Measurements from ENCODE around the gene ZBTB40.

The ZBTB40 gene

DNA sequence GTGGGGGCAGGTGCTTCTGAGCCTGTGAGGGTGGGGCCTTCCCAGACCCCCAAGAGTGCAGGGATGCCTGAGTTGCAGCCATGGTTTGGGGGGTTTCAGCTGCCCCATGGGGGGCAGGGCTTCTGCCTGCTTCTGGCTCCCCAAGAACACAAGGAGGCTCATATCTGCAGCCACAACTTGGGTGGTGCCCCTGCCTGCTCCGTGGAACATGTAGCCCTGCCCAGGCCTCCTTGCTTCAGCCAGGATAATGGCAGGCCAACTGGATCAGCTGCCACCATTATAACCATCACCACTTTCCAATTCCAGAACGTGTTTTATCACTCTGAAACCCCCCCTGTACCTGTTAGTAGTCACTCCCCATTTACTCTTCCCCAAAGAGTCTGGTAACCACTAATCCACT lies 14.0 kb downstream of the ZBTB40 start:
- Histone ChIP-seq H3K4me1 (ENCODE audit: control insufficient read depth, insufficient read depth, low read length) (no peaks in the 10 kb centered on the region), H3K4me3 (ENCODE audit: insufficient read depth, low read depth, low read length) (no peak overlapping the region), H3K27me3 (ENCODE audit: control insufficient read depth, insufficient read depth, low read length, poor library complexity, severe bottlenecking) (no peaks in the 10 kb centered on the region), H3K36me3 (ENCODE audit: control insufficient read depth, insufficient read depth, low read length) (no peaks in the 10 kb centered on the region), H3K27ac (ENCODE audit: insufficient read depth, low read depth, low read length, poor library complexity, severe bottlenecking) (no peak overlapping the region), H3K9me3 (ENCODE audit: control insufficient read depth, low read length) (no peaks in the 10 kb centered on the region)
- WGBS, 2 experiments = 86 to 87% methylated on average over 2 of the region's 2 CpGs

DNA sequence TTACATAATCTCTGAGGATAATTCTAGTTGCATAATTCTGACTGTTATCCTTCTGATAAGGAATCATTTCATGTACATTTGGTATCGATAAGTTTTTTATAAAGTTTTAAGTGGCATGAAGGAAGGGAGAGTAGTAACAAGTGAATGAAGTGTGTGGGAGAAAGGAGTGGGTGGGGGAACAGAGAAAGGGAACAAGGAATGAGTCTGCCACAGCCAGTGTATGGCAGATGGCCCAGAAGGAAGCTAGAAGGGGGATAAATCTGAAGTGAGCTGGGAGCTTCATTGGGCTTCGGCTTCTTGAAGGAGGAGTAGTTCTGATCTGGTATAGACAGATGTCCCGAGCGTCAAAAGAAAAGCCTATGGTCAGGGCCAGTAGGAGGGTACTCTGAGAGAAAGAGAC lies 18.6 kb downstream of the ZBTB40 start:
- Histone ChIP-seq H3K27ac (ENCODE audit: insufficient read depth, low read depth, low read length, poor library complexity, severe bottlenecking) (no peak overlapping the region), H3K4me3 (ENCODE audit: insufficient read depth, low read depth, low read length) (no peak overlapping the region), H3K36me3 (ENCODE audit: control insufficient read depth, insufficient read depth, low read length) (no peaks in the 10 kb centered on the region), H3K9me3 (ENCODE audit: control insufficient read depth, low read length) (no peaks in the 10 kb centered on the region), H3K4me1 (ENCODE audit: control insufficient read depth, insufficient read depth, low read length) (no peaks in the 10 kb centered on the region), H3K27me3 (ENCODE audit: control insufficient read depth, insufficient read depth, low read length, poor library complexity, severe bottlenecking) (no peaks in the 10 kb centered on the region)
- 90 to 94% methylated on average over 4 of the region's 4 CpGs for WGBS, 2 experiments

DNA sequence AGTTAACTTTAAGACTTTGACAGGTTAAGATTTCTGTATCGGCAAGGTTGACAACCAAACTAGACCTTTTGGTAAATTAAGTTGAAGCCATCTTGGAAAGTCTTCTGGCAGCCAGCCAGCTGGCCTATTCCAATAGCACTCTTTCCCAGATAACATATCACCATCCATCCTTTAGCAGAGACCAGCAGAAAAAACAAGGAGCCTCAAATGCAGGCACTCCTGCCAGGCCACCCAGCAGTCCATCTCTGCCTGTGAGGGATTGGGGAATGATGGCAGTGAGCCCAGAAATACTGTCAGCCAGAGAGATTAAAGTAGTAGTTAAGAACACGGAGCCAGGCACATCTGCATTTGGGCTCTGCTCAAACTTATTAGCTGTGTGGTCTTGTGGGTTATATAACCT lies 19.4 kb downstream of the ZBTB40 start:
- Histone ChIP-seq H3K27ac (ENCODE audit: insufficient read depth, low read depth, low read length, poor library complexity, severe bottlenecking) (no peak overlapping the region), H3K9me3 (ENCODE audit: control insufficient read depth, low read length) (no peaks in the 10 kb centered on the region), H3K4me3 (ENCODE audit: insufficient read depth, low read depth, low read length) (no peak overlapping the region), H3K4me1 (ENCODE audit: control insufficient read depth, insufficient read depth, low read length) (no peaks in the 10 kb centered on the region), H3K27me3 (ENCODE audit: control insufficient read depth, insufficient read depth, low read length, poor library complexity, severe bottlenecking) (no peaks in the 10 kb centered on the region), H3K36me3 (ENCODE audit: control insufficient read depth, insufficient read depth, low read length) (no peaks in the 10 kb centered on the region)
- WGBS, 2 experiments = 92 to 94% methylated on average over 2 of the region's 2 CpGs

DNA sequence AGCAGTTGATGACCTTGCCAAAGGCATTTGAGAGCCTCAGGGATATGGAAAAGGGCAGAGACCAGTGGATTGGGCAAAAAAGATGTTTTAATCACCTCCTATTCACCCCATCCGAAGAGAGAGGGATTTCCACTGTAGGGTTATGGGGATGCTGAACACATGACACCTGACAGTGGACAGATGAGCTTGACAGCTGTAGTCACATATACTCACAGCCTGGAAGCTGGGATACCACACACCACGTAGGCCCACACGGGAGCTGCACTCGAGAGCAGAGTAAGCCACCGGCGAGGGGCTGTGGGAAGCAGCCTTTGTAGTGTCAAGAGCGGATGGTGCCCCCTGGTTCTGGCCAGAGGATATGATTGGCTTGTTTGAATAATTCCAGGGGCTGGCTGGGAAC lies 20.0 kb downstream of the ZBTB40 start:
- Histone ChIP-seq H3K36me3 (ENCODE audit: control insufficient read depth, insufficient read depth, low read length) (no peaks in the 10 kb centered on the region), H3K27ac (ENCODE audit: insufficient read depth, low read depth, low read length, poor library complexity, severe bottlenecking) (no peak overlapping the region), H3K9me3 (ENCODE audit: control insufficient read depth, low read length) (no peaks in the 10 kb centered on the region), H3K4me1 (ENCODE audit: control insufficient read depth, insufficient read depth, low read length) (no peaks in the 10 kb centered on the region), H3K4me3 (ENCODE audit: insufficient read depth, low read depth, low read length) (no peak overlapping the region), H3K27me3 (ENCODE audit: control insufficient read depth, insufficient read depth, low read length, poor library complexity, severe bottlenecking) (no peaks in the 10 kb centered on the region)
- 96% methylated on average over 7 of the region's 7 CpGs for WGBS, 2 experiments

DNA sequence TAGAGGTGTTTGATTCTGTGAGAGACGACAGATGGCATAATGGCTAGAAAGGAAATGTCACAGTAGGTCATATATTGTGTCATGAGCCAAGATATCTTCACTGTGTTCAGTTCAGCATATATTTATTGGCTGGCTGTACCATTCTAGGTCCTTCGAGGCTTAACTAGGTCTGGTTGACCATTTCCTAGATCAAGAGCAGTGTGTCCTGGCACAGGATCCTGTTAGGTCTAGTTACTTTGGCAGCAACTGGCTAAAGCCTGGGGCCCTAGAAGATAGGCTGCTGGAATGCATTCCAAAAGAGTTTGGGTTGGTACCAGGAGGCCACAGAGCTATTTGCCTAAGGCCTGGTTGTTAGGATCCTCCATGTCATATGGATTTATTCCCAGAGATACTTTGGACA lies 20.9 kb downstream of the ZBTB40 start:
- 95 to 96% methylated on average over 2 of the region's 2 CpGs for WGBS, 2 experiments
- H3K27me3 ChIP-seq (ENCODE audit: control insufficient read depth, insufficient read depth, low read length, poor library complexity, severe bottlenecking) = no peaks in the 10 kb centered on the region

DNA sequence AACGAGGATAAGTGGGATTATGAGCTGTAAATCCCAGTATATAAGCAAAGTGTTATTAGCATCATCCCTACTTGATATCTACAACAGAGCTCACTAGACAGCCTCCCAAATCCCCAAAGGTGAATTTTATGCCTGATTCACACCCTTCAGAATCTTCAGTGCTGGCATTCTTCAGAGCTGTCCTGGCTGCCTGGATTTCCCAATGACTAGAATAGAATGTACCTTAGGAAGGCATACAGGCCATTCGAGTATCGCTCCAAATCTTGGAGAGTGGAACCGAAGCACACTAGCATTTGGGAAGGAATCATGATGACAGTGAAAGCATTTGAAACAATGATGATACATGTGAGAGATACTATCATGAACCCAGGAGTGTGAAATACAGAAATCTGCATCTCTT lies 22.3 kb downstream of the ZBTB40 start:
- Histone ChIP-seq H3K27ac (ENCODE audit: insufficient read depth, low read depth, low read length, poor library complexity, severe bottlenecking) (no peak overlapping the region), H3K27me3 (ENCODE audit: control insufficient read depth, insufficient read depth, low read length, poor library complexity, severe bottlenecking) (no peaks in the 10 kb centered on the region), H3K36me3 (ENCODE audit: control insufficient read depth, insufficient read depth, low read length) (no peaks in the 10 kb centered on the region), H3K4me1 (ENCODE audit: control insufficient read depth, insufficient read depth, low read length) (no peaks in the 10 kb centered on the region), H3K9me3 (ENCODE audit: control insufficient read depth, low read length) (no peaks in the 10 kb centered on the region), H3K4me3 (ENCODE audit: insufficient read depth, low read depth, low read length) (no peak overlapping the region)
- WGBS, 2 experiments = 86 to 95% methylated on average over 4 of the region's 4 CpGs

More for the DNA sequence above, 20.9 kb downstream of the ZBTB40 start:
- Histone ChIP-seq H3K9me3 (ENCODE audit: control insufficient read depth, low read length) (no peaks in the 10 kb centered on the region), H3K4me1 (ENCODE audit: control insufficient read depth, insufficient read depth, low read length) (no peaks in the 10 kb centered on the region), H3K4me3 (ENCODE audit: insufficient read depth, low read depth, low read length) (no peak overlapping the region), H3K27ac (ENCODE audit: insufficient read depth, low read depth, low read length, poor library complexity, severe bottlenecking) (no peak overlapping the region), H3K36me3 (ENCODE audit: control insufficient read depth, insufficient read depth, low read length) (no peaks in the 10 kb centered on the region)

DNA sequence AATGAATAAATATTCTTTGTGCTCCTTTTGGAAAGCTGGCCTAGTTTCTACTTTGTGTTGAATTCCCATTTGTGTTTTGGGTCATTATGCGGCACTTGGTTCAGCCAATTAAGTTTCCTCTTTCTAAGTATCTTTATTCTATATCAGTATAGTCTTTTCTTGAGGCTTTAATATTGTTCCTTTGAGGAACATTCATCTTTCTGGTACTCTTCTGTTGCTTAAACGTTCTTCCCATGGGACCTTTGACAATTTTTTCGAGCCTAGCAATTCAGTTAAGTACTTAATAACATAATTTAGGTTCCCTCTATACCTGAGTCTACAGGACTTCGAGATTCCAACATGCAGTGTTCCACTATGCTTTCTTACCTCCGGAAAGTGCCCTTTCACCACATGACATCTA lies 24.9 kb downstream of the ZBTB40 start:
- Histone ChIP-seq H3K27ac (ENCODE audit: insufficient read depth, low read depth, low read length, poor library complexity, severe bottlenecking) (no peak overlapping the region), H3K36me3 (ENCODE audit: control insufficient read depth, insufficient read depth, low read length) (no peaks in the 10 kb centered on the region), H3K27me3 (ENCODE audit: control insufficient read depth, insufficient read depth, low read length, poor library complexity, severe bottlenecking) (no peaks in the 10 kb centered on the region), H3K4me1 (ENCODE audit: control insufficient read depth, insufficient read depth, low read length) (no peaks in the 10 kb centered on the region), H3K4me3 (ENCODE audit: insufficient read depth, low read depth, low read length) (no peak overlapping the region), H3K9me3 (ENCODE audit: control insufficient read depth, low read length) (no peaks in the 10 kb centered on the region)
- 93 to 95% methylated on average over 4 of the region's 5 CpGs for WGBS, 2 experiments

DNA sequence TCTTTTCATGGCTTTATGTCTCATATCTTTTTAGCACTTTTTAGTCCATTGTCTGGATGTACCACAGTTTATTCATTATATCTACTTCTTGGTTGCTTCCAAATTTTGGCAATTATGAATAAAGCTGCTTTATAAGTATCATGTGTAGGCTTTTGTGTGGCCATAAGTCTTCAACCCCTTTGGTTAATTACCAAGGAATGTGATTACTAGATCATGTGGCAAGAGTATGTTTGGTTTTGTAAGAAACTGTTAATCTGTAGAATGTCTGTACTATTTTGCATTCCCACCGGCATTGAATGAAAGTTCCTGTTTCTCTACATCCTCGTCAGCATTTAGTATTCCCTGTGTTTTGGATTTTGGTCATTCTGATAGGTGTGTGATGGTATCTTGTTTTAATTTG lies 31.5 kb downstream of the ZBTB40 start:
- no peaks in the 10 kb centered on the region for H3K27me3 ChIP-seq (ENCODE audit: control insufficient read depth, insufficient read depth, low read length, poor library complexity, severe bottlenecking)
- no peak overlapping the region for H3K27ac ChIP-seq (ENCODE audit: insufficient read depth, low read depth, low read length, poor library complexity, severe bottlenecking)
- 84 to 90% methylated on average over 1 to 2 of the region's 2 CpGs for WGBS, 2 experiments
- peaks cover 6% of the 10 kb centered on the region for H3K4me1 ChIP-seq (ENCODE audit: control insufficient read depth, insufficient read depth, low read length)
- H3K9me3 ChIP-seq (ENCODE audit: control insufficient read depth, low read length) = no peaks in the 10 kb centered on the region
- no peaks in the 10 kb centered on the region for H3K36me3 ChIP-seq (ENCODE audit: control insufficient read depth, insufficient read depth, low read length)
- no peak overlapping the region for H3K4me3 ChIP-seq (ENCODE audit: insufficient read depth, low read depth, low read length)

DNA sequence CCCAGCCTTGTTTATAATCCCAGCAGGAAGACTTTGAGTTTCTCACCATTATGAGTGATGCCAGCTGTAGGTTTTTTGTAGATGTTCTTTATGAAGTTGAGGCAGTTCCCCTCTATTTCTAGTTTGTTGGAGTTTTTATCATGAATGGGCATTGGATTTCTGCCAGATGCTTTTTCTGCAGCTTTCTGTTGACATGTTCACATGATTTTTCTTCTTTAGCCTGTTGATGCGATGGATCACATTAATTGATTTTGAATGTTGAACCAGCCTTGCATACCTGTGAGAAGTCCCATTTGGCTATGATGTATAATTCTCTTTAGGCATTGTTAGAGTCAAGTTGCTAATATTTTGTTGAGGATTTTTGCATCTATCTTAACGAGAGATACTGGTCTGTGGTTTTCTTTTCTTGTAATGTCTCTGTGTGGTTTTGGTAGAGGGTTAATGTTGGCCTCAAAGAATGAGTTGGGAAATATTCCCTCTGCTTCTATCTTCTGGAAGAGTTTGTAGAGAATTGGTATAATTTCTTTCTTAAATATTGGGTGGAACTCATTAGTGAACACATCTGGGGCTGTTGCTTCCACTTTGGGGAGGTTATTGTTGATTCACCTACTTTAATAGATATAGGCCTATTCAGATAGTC lies 33.2 kb downstream of the ZBTB40 start:
- Histone ChIP-seq H3K27me3 (ENCODE audit: control insufficient read depth, insufficient read depth, low read length, poor library complexity, severe bottlenecking) (no peaks in the 10 kb centered on the region), H3K9me3 (ENCODE audit: control insufficient read depth, low read length) (no peaks in the 10 kb centered on the region), H3K27ac (ENCODE audit: insufficient read depth, low read depth, low read length, poor library complexity, severe bottlenecking) (no peak overlapping the region), H3K36me3 (ENCODE audit: control insufficient read depth, insufficient read depth, low read length) (no peaks in the 10 kb centered on the region), H3K4me1 (ENCODE audit: control insufficient read depth, insufficient read depth, low read length) (peaks cover 12% of the 10 kb centered on the region), H3K4me3 (ENCODE audit: insufficient read depth, low read depth, low read length) (no peak overlapping the region)
- WGBS, 2 experiments = 94 to 100% methylated on average over 2 of the region's 2 CpGs

DNA sequence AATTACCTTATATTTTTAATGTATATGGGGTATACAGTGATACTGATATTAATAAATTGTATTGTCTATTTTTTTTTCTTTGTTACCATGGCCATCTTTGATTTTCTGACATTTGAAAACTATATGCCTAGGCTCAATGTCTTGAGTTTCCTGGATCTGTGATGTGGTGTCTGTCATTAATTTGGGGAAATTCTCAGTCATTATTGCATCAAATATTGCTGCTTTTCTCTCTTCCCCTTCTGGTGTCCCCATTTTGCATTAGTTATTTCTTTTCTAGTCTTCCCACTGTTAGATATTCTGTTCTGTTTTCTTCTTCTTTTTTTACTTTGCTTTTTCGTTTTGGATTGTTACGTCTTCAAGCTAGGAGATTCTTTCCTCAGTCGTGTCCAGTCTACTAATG lies 33.8 kb downstream of the ZBTB40 start:
- Histone ChIP-seq H3K27me3 (ENCODE audit: control insufficient read depth, insufficient read depth, low read length, poor library complexity, severe bottlenecking) (no peaks in the 10 kb centered on the region), H3K9me3 (ENCODE audit: control insufficient read depth, low read length) (no peaks in the 10 kb centered on the region), H3K4me3 (ENCODE audit: insufficient read depth, low read depth, low read length) (no peak overlapping the region), H3K36me3 (ENCODE audit: control insufficient read depth, insufficient read depth, low read length) (no peaks in the 10 kb centered on the region), H3K4me1 (ENCODE audit: control insufficient read depth, insufficient read depth, low read length) (peaks cover 12% of the 10 kb centered on the region), H3K27ac (ENCODE audit: insufficient read depth, low read depth, low read length, poor library complexity, severe bottlenecking) (no peak overlapping the region)
- WGBS, 2 experiments = 100% methylated on average over 2 to 3 of the region's 3 CpGs

DNA sequence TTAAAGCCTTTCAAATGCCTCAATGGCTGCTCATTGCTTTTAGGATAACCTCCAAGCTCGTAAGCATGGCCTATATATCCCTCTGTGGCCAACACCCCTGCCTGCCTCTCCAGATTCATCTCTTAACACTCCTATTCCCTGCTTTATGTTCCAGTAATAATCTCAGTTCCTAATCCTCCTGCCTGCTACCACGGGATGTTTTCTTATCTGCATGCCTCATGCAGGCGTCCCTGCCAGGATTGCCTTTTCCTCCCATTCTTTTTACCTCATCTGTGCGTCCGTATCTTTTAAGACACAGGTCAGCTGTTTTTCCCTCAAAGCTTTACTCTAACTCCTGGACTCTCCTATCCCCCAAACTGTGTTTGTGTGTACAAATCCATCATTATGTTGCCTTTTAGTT lies 36.1 kb downstream of the ZBTB40 start:
- WGBS, 2 experiments = 81 to 88% methylated on average over 5 of the region's 5 CpGs
- no peaks in the 10 kb centered on the region for H3K27me3 ChIP-seq (ENCODE audit: control insufficient read depth, insufficient read depth, low read length, poor library complexity, severe bottlenecking)
- H3K9me3 ChIP-seq (ENCODE audit: control insufficient read depth, low read length) = no peaks in the 10 kb centered on the region
- peaks cover 12% of the 10 kb centered on the region for H3K4me1 ChIP-seq (ENCODE audit: control insufficient read depth, insufficient read depth, low read length)
- H3K27ac ChIP-seq (ENCODE audit: insufficient read depth, low read depth, low read length, poor library complexity, severe bottlenecking) = no peak overlapping the region
- H3K36me3 ChIP-seq (ENCODE audit: control insufficient read depth, insufficient read depth, low read length) = no peaks in the 10 kb centered on the region
- no peak overlapping the region for H3K4me3 ChIP-seq (ENCODE audit: insufficient read depth, low read depth, low read length)
